Thoracic aorta (tissue), 2 donors: ENCODE results near the gene GRM8. TPM values are rescaled to one million over a fixed set of nuclear protein-coding genes. Genes with fewer than 3 reads are reported as not detected.

Experiments used
- ATAC-seq: fragments of 150-250 bp; one replicate; pipeline ENCODE4 v1.8.0; 2017; ENCODE audit warnings: low read depth; ENCODE audit not compliant: insufficient number of reproducible peaks, low FRiP score
- DNase-seq: peaks from one replicate; pipeline ENCODE4 v3.0.0-alpha.2; 2020; ENCODE audit warnings: low spot score
- H3K27ac ChIP-seq, 2 donors: fragments of 200-600 bp; sonication (generic); 1 replicate in 1 of 2; 2 replicates in 1 of 2; pipeline ENCODE4 v1.5.1; 2016; ENCODE audit warnings: mild to moderate bottlenecking in 2 of 2, moderate library complexity in 2 of 2
- H3K27me3 ChIP-seq: fragments of 200-600 bp; sonication (generic); replicated peaks from 2 replicates; pipeline ENCODE4 v1.6.0; 2016; ENCODE audit warnings: mild to moderate bottlenecking; ENCODE audit not compliant: insufficient read depth
- H3K36me3 ChIP-seq: fragments of 200-600 bp; sonication (generic); one replicate; pipeline ENCODE4 v1.5.1; 2016
- H3K4me1 ChIP-seq, 2 donors: fragments of 200-600 bp; sonication (generic); 1 replicate in 1 of 2; 2 replicates in 1 of 2; pipeline versions ENCODE4 v1.5.1 to v1.6.0; 2016; ENCODE audit warnings: low read depth in 2 of 2, mild to moderate bottlenecking in 1 of 2; ENCODE audit not compliant: control insufficient read depth in 1 of 2
- H3K4me3 ChIP-seq: fragments of 200-600 bp; sonication (generic); 2 replicates; pipeline ENCODE4 v1.5.1; 2016; ENCODE audit warnings: mild to moderate bottlenecking
- H3K9me3 ChIP-seq: fragments of 200-600 bp; sonication (generic); 2 replicates; pipeline ENCODE4 v1.5.1; 2016
- total RNA-seq, 2 donors: library from RNA; depleted of rRNA; stranded (reverse); fragments of >200 nt; gene quantifications; one replicate each; pipeline versions ENCODE4 v1.1.0 to v1.2.3, GENCODE V29; 2016
- TF ChIP-seq, protein P1 (sequence below): fragments of 200-600 bp; sonication (generic); IDR thresholded peaks from one replicate; pipeline ENCODE4 v1.5.1; 2019; ENCODE audit warnings: antibody characterized with exemption

The GRM8 gene
- total RNA-seq, 2 donors from 2014 or later, result not detected

- Histone ChIP-seq H3K9me3 (no peaks in the 10 kb centered on the region), H3K27ac (no peak overlapping the region), H3K36me3 (no peaks in the 10 kb centered on the region), H3K4me3 (no peak overlapping the region), H3K27me3 (no peaks in the 10 kb centered on the region), H3K4me1 (no peaks in the 10 kb centered on the region)
- ATAC-seq (no peak), DNase-seq (no peak)
- TF ChIP-seq, protein P1, sequence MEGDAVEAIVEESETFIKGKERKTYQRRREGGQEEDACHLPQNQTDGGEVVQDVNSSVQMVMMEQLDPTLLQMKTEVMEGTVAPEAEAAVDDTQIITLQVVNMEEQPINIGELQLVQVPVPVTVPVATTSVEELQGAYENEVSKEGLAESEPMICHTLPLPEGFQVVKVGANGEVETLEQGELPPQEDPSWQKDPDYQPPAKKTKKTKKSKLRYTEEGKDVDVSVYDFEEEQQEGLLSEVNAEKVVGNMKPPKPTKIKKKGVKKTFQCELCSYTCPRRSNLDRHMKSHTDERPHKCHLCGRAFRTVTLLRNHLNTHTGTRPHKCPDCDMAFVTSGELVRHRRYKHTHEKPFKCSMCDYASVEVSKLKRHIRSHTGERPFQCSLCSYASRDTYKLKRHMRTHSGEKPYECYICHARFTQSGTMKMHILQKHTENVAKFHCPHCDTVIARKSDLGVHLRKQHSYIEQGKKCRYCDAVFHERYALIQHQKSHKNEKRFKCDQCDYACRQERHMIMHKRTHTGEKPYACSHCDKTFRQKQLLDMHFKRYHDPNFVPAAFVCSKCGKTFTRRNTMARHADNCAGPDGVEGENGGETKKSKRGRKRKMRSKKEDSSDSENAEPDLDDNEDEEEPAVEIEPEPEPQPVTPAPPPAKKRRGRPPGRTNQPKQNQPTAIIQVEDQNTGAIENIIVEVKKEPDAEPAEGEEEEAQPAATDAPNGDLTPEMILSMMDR, result no peak
These were observed 21.3 kb downstream of the GRM8 start for GRCh38 chr7:127231415-127231814.

DNA sequence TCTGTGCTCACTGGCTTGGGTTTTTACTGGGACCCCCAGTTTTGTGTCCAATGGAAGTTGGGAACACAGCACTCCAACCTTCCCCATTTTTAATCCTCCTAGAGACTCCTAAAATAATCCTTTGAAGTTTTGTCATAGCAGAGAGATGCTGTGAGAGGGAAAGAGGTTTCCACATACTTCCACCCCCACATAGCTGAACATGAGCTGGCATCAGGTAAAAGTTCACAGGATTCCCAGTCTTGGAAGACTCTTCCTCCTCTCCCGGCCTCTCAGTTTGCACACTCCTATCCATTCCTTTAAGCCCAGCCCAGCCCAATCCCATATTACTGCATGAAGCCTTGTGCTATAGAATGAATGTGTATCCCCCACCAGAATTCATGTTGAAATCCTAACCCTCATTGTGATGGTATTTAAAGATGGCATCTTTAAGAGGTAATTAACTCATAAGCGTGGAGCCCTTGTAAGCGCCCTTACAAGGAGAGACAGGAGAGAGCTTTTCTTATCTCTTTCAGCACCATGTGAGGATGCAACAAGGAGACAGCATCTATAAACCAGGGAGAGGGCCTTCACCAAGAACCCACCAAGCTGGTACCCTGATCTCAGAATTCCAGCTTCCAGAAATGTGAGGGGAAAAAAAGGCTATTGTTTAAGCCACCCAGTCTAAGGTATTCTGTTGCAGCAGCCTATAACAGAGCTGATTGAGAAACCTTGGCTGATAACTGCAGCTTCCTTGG, 22.4 kb downstream of the GRM8 start:
- TF ChIP-seq, protein P1, result no peak
- DNase-seq, result no peak
- no peaks in the 10 kb centered on the region for H3K9me3 ChIP-seq
- no peak overlapping the region for H3K27ac ChIP-seq
- H3K4me1 ChIP-seq, result no peaks in the 10 kb centered on the region
- no peaks in the 10 kb centered on the region for H3K27me3 ChIP-seq
- no peak overlapping the region for H3K4me3 ChIP-seq
- no peaks in the 10 kb centered on the region for H3K36me3 ChIP-seq
- no peak for ATAC-seq

GRCh38 chr7:127226685-127227374, 25.9 kb downstream of the GRM8 start:
- no peak overlapping the region for H3K4me3 ChIP-seq
- H3K4me1 ChIP-seq, result no peaks in the 10 kb centered on the region
- no peaks in the 10 kb centered on the region for H3K27me3 ChIP-seq
- no peak overlapping the region for H3K27ac ChIP-seq
- no peak for DNase-seq
- H3K36me3 ChIP-seq, result no peaks in the 10 kb centered on the region
- no peaks in the 10 kb centered on the region for H3K9me3 ChIP-seq
- TF ChIP-seq, protein P1, result no peak
- ATAC-seq, result no peak

GRCh38 chr7:127221731-127222130, 31.0 kb downstream of the GRM8 start:
- Histone ChIP-seq H3K27me3 (no peaks in the 10 kb centered on the region), H3K9me3 (no peaks in the 10 kb centered on the region), H3K4me1 (no peaks in the 10 kb centered on the region), H3K27ac (no peak overlapping the region), H3K4me3 (no peak overlapping the region), H3K36me3 (no peaks in the 10 kb centered on the region)
- ATAC-seq, result no peak
- DNase-seq, result no peak
- TF ChIP-seq, protein P1, result no peak

DNA sequence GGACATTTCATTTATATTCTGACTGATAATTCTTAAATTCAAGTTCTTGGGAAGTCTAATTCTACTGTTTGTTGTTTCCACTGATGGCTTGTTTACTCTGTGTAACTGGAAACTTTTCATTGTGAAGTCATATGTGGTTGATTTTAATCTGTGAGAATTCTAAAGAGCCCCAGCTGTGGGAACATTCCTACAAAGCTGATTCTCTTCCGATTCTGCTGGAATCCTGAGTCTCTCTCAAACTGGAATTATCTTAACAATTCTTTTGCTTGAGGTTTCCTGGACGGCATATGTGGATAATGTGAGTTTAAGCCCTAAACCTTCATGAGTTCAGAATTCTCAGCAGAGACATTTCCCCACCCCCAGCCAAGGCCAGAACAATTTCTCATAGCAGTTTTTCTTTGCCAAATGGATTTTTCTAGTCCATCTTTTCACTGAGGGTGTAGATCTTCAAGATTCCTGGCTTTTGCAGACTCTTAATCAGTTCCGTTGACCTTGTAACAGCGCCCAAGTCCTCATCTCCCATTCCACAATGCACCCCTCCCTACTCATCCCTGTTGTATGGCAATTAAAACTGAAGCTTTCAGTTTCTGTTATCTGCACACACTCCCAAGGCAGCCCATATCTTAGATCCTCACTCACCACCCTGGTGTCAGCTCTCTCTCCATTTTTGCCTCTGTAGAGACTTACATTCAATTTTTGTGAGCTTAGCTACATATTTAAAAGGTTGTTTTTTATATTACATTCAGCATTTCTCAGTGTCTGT, 37.6 kb downstream of the GRM8 start:
- H3K4me1 ChIP-seq, result no peaks in the 10 kb centered on the region

More for the DNA sequence above, 37.6 kb downstream of the GRM8 start:
- H3K4me3 ChIP-seq, result no peak overlapping the region
- no peak overlapping the region for H3K27ac ChIP-seq
- no peak for DNase-seq
- ATAC-seq, result no peak
- TF ChIP-seq, protein P1, result no peak
- no peaks in the 10 kb centered on the region for H3K36me3 ChIP-seq
- no peaks in the 10 kb centered on the region for H3K27me3 ChIP-seq
- H3K9me3 ChIP-seq, result no peaks in the 10 kb centered on the region
